HepG2 (cell line): ENCODE measurements around the gene HMBS. TPM values are rescaled to one million over a fixed set of nuclear protein-coding genes. Genes with fewer than 3 reads are reported as not detected.

ENCODE experiments used
- EP300 ChIP-seq, 3 experiments: sonication (generic) in 1 of 3; formaldehyde crosslinking in 1 of 3; IDR thresholded peaks; 2 replicates each; pipeline versions ENCODE4 v1.5.1 to v1.6.1; 2011 to 2020; ENCODE audit warnings: low read depth in 2 of 3, low read length in 2 of 3, borderline replicate concordance in 1 of 3, improper control_type of control experiment in 1 of 3, mild to moderate bottlenecking in 1 of 3, missing genetic modification reagents in 1 of 3, moderate library complexity in 1 of 3
- GFI1 ChIP-seq: sonication (generic); formaldehyde crosslinking; IDR thresholded peaks from 2 replicates; pipeline ENCODE4 v1.5.0; 2020; ENCODE audit warnings: missing genetic modification reagents, mild to moderate bottlenecking, borderline replicate concordance
- HHEX ChIP-seq: IDR thresholded peaks from 2 replicates; pipeline ENCODE4 v1.6.1; 2016; ENCODE audit warnings: control low read depth
- HNRNPLL ChIP-seq: fragments of 200-400 bp; formaldehyde crosslinking; IDR thresholded peaks from 2 replicates; pipeline ENCODE4 v1.6.1; 2017; ENCODE audit warnings: mild to moderate bottlenecking, low read depth, low read length; ENCODE audit not compliant: poor library complexity, severe bottlenecking
- MAFG ChIP-seq: sonication (generic); formaldehyde crosslinking; IDR thresholded peaks from 2 replicates; pipeline ENCODE4 v1.5.1; 2020; ENCODE audit warnings: mild to moderate bottlenecking, missing genetic modification reagents
- MIXL1 ChIP-seq: IDR thresholded peaks from 2 replicates; pipeline ENCODE4 v1.6.1; 2016
- SMARCC2 ChIP-seq: fragments of 450-650 bp; IDR thresholded peaks from 2 replicates; pipeline ENCODE4 v1.6.1; 2017; ENCODE audit warnings: antibody characterized with exemption, mild to moderate bottlenecking
- SNRNP70 ChIP-seq: fragments of 200-400 bp; formaldehyde crosslinking; IDR thresholded peaks from 2 replicates; pipeline ENCODE4 v1.6.1; 2017; ENCODE audit warnings: mild to moderate bottlenecking, low read depth, low read length, moderate library complexity
- SRSF1 ChIP-seq: fragments of 200-400 bp; formaldehyde crosslinking; optimal IDR thresholded peaks from 2 replicates; pipeline ENCODE3; 2017; ENCODE audit warnings: mild to moderate bottlenecking, low read depth, low read length, moderate library complexity
- USF2 ChIP-seq, 2 experiments: sonication (generic) in 1 of 2; formaldehyde crosslinking in 1 of 2; IDR thresholded peaks; 2 replicates each; pipeline versions ENCODE4 v1.5.1 to v1.6.1; 2011 to 2020; ENCODE audit warnings: borderline replicate concordance in 1 of 2, low read depth in 1 of 2, low read length in 1 of 2, mild to moderate bottlenecking in 1 of 2, missing genetic modification reagents in 1 of 2, moderate library complexity in 1 of 2
- YEATS4 ChIP-seq: sonication (generic); formaldehyde crosslinking; IDR thresholded peaks from 2 replicates; pipeline ENCODE4 v1.4.0; 2020; ENCODE audit warnings: missing genetic modification reagents, borderline replicate concordance
- ZBTB10 ChIP-seq: sonication (generic); formaldehyde crosslinking; IDR thresholded peaks from 2 replicates; pipeline ENCODE4 v1.4.0; 2020; ENCODE audit warnings: missing genetic modification reagents, borderline replicate concordance
- ZBTB49 ChIP-seq: sonication (generic); formaldehyde crosslinking; IDR thresholded peaks from 2 replicates; pipeline ENCODE4 v1.4.0; 2020; ENCODE audit warnings: missing genetic modification reagents, borderline replicate concordance
- ZNF101 ChIP-seq: sonication (generic); formaldehyde crosslinking; IDR thresholded peaks from 2 replicates; pipeline ENCODE4 v1.4.0; 2020; ENCODE audit warnings: mild to moderate bottlenecking, low read depth, missing genetic modification reagents, borderline replicate concordance
- ZNF580 ChIP-seq: IDR thresholded peaks from 2 replicates; pipeline ENCODE4 v1.6.1; 2016; ENCODE audit warnings: low read depth, borderline replicate concordance
- ZNF777 ChIP-seq: sonication (generic); formaldehyde crosslinking; IDR thresholded peaks from 2 replicates; pipeline ENCODE4 v1.4.0; 2020; ENCODE audit warnings: missing genetic modification reagents
- ZSCAN5A ChIP-seq: sonication (generic); formaldehyde crosslinking; IDR thresholded peaks from 2 replicates; pipeline ENCODE4 v1.8.0; 2022; ENCODE audit warnings: mild to moderate bottlenecking, missing genetic modification reagents, borderline replicate concordance
- polyA plus RNA-seq, 8 experiments: library from polyadenylated mRNA; depleted of rRNA in 3 of 8; stranded (reverse) in 7 of 8; unstranded in 1 of 8; fragments of >200 nt; fragmentation: Illumina TruSeq in 4 of 8; extraction: Trizol in 4 of 8; gene quantifications; 2 replicates each; pipeline versions ENCODE4 v1.2.1 to v1.2.3, GENCODE V29; 2011 to 2016; ENCODE audit warnings: low read depth in 4 of 8, missing spikeins in 1 of 8, mixed read lengths in 1 of 8; ENCODE audit not compliant: insufficient read depth in 1 of 8
- total RNA-seq, 5 experiments: library from RNA; depleted of rRNA; stranded (reverse); fragments of >200 nt; fragmentation: Illumina TruSeq; extraction: Trizol; gene quantifications; 2 replicates each; pipeline ENCODE4 v1.2.3, GENCODE V29; 2016; ENCODE audit warnings: low read depth in 1 of 5

Gene HMBS
- total and polyA plus RNA-seq, 2 of the 13 experiments (the other 11 are each of a cell fraction or from before 2014, with no cell fraction given): 9.4 to 46.9 TPM

GRCh38 chr11:119057000-119057769 is 27.5 kb upstream of the HMBS start, which contains the start of gene HYOU1 (continued):
- TF ChIP-seq ZBTB49 (no peak), ZBTB10 (CRISPR knock-in tag) (peak; percentile 99), EP300 (IDR thresholded peaks at IDR 0.05; ENCODE audit: low read depth in 2 of 2, low read length in 2 of 2) (no peak), EP300 (CRISPR knock-in tag; IDR thresholded peaks at IDR 0.05; ENCODE audit: borderline replicate concordance) (peak; percentile 32; the same call in 1 of the 2 replicates), USF2 (IDR thresholded peaks at IDR 0.05; ENCODE audit: low read depth, low read length) (no peak), USF2 (CRISPR knock-in tag; IDR thresholded peaks at IDR 0.05; ENCODE audit: borderline replicate concordance) (no peak), ZNF777 (CRISPR knock-in tag) (peak; percentile 65; the same call in 1 of the 2 replicates), ZNF580 (CRISPR knock-in tag) (no peak), ZNF101 (CRISPR knock-in tag) (no peak), SNRNP70 (no peak), YEATS4 (CRISPR knock-in tag) (peak; percentile 70; the same call in 1 of the 2 replicates), HHEX (CRISPR knock-in tag) (no peak), SRSF1 (peak; percentile 17), MIXL1 (CRISPR knock-in tag) (peak; percentile 3; the same call in 1 of the 2 replicates), ZSCAN5A (CRISPR knock-in tag) (no peak), SMARCC2 (no peak), MAFG (CRISPR knock-in tag) (no peak), HNRNPLL (peak; percentile 82), GFI1 (CRISPR knock-in tag) (no peak)
